ENCODE data around the gene RUNX1.

The RUNX1 gene

DNA sequence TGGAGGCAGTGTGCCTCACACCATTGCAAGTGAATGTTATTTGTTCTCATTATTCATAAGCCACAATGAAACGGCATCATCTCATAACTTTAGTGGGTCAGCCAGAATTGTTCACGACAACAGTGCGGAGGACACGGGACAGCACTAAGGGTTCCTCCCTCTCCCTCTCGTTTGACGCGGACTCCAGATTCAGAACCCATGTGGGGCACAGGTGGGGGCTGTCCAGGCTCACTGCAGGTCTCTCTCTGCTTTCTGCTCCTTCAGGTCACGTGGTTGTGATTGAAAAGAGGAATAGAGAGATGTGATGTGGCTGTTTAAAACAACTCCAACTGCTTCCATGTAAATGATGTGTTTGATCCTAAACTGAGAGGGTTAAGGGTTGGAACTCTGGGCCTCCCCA, 13.5 kb downstream of the RUNX1 start:
- no peak for FAIRE-seq

DNA sequence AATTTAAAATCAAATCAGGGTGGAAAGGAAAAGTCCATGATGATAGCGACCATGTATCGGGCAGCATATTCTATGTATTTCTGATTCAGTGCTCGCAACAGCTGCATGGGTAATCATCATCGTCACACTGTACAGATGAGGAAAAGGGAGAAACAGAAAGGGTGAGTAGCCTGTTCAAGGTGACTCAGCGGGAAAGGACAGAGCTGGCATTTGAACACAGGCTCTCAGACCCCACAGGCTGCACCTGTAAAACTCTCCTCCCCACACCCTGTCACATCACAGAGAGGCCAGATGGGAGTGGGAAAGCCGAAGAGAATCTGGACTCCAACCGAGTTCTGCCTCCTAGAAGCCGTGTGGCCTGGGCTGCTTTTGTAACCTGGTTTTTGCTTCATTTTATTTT, 14.0 kb downstream of the RUNX1 start:
- no peak for FAIRE-seq

DNA sequence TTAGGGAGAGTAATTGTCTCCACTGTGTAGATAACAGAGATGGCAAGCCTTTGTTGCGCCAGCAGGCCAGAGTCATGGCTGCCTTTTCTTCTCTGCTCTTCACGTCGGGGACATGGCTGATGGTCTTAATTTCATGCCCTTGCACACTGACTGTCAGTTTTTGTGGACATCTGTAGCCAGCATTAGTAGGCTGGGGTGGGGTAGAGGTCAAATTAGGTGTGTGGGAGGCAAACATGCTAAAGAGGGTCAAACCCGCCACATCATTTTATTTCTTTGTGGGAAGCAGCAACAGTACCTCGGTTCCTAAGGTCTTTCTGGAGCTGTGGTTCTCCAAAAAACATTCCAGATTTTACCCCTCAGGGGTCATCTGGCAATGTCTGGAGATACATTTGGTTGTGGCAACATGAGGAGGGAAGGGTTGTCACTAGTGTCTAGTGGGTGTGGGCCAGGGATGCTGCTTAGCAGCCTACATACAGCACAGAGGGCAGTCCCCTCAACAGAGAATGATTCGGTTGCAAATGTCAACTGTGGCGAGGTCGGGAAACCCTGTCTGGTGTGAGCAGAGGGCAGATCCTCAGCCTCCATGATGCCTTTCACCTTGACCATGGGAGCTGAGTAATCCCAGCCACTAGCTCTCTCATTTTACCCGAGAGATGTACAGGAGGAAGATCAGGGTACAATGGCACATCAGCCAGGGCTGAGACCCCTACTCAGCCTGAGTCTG, 14.7 kb downstream of the RUNX1 start:
- FAIRE-seq, result no peak

DNA sequence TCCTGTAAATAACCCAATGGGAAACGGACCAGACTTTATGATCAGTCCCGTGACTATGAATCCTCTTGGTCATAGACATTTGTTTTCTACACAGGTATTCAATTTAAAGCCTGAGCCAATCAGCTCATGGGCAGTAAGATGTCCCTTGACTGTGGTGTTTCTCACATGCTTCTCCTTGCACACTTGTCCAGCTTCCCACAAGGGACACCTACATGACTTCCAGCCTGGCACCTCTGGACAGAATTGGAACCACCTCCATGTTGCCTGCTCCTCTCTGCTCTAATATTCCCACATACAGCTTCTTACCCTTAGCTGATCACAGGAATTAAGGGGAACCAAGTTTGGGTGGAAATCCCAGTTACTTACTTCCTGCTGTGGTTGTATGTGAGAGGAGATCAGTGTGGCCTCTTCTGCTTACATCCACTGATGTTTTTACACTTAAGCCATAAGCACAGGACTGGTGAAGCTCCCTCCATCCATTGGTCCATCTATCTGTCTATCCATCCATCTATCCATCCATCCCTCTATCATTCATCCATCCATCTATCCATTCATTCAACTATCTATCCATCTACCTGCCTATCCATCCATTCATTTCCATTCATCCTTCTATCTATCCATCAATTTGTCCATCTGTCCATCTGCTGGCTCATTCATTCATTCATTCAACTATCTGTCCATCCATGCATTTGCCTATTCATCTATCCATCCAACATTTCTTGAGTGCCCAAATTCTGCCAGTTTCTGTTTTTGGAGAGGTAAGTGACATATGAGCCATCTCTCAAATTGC, 16.4 kb downstream of the RUNX1 start:
- FAIRE-seq, result no peak

DNA sequence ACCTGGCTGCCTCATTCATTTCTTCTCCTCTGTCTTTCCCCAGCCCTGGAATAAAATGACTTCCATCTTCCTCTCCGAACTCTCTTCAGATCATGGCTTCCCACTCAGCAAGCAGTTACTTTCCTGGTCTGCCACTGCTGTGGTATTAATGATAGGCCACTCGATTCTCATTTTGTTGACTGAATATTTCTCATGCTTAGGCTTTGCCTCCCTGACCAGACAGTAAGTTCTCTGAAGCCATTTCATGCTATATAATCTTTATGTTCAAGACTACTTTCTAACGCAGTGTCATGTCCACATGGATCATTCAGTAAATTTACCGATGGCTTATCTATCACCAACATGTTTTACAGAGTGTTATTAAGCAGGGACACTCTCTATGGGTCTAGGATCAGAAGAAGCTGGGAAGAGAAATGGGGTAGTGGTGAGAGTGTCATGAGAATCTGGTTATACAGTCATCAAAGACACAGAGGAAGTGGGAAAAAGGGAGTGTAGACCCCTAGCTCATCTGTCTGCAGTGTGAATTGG, 20.6 kb downstream of the RUNX1 start:
- no peak for FAIRE-seq

DNA sequence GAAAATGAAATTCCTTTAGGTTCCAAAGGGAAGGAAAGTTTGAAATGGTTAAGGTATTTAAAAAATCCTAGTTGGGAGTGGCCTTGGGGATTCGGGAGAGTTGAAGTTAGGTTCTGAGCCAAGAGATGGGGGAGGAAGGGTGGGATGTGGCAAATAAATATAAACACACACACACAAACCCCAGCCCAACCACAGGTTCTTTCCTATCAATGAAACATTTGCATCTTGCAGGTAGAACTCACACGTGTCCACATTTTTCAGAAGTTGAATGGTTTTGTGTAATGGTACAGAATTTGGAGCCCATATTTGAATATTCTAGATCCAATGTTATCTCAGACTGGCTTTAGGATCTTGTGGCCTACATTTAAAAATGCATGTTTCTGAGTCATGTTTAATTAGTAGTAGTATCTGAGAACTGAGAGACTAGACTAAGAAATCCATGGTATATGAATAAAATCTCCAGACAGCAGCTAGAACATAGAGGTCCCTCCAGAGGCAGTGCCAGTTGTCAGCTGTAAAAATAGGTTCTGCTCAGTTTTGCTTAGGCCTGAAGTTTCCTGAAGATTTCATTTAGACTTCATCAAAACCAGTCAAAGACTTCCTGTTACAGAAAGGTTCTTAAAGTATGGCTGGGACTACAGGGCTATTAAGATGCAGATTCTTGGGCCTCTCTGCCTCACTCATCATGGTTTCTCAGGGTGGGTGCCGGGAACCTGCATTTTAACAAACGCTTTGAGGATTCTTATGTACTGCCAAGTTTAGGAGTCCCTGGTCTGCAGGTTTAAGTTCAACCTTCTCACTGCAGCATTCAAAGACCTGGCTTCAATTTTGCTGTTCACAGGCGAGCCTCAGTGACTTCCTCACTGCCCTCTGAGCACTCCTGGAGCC, 21.3 kb downstream of the RUNX1 start:
- no peak for FAIRE-seq

DNA sequence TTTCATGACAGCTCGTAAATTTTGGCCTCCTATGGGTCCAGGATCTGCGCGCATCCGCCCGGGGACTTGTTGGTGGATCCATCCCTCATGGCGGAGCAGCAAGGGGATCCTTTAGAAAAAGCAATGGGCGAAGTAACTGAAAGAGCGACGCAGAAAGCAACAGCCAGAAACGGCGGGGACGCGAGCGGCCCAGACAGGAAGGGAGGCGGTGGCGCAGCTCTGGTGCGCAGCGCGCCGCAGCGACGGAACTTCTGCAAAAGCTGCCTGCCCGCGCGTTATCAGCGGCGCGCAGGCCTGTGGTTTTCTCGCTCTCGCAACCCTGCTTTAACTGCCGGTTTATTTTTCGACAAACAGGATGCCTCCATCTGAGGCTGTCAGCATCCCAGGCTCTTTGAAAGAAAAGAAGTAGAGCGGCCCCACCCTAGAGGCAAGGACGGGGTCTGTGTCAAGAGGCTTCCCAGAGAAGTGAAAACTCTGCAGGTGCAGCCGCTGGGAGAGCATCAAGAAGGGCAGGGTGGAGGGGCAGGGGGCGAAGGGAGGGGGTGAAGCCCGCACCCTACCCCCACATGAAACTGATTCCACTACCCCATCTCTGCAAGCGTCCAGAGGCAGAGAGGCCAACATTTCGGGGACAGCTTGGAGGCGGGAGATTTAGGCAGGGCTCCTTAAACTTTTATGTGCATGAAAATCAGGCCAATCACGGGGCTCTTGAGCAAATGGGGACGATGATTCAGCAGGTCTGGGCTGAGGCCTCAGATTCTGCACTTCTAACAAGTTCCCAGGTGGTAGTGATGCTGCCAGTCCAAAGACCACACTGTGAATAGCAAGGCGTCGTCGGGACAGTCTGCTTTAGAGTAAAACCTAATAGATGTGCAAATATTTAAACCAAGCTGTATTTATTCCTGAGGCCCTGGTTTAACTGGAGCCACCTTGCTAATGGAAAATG, 22.2 kb downstream of the RUNX1 start:
- FAIRE-seq, result no peak

DNA sequence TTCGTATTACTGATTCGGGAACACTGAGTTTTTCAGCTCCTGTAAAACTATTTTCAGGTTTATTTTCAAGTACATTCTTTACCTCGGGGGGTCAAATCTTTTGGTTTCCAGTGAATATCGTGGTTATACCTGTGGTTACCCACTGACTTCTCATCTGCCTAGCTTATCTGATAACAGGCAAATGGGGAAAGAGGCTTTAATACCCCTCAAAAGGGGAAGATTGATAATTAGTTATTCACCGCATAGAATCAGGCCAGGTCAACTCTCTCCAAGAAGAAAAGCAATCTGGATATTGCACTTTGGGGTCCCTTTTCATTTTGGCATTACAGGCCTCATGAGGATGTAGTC, 23.0 kb downstream of the RUNX1 start:
- FAIRE-seq, result no peak

DNA sequence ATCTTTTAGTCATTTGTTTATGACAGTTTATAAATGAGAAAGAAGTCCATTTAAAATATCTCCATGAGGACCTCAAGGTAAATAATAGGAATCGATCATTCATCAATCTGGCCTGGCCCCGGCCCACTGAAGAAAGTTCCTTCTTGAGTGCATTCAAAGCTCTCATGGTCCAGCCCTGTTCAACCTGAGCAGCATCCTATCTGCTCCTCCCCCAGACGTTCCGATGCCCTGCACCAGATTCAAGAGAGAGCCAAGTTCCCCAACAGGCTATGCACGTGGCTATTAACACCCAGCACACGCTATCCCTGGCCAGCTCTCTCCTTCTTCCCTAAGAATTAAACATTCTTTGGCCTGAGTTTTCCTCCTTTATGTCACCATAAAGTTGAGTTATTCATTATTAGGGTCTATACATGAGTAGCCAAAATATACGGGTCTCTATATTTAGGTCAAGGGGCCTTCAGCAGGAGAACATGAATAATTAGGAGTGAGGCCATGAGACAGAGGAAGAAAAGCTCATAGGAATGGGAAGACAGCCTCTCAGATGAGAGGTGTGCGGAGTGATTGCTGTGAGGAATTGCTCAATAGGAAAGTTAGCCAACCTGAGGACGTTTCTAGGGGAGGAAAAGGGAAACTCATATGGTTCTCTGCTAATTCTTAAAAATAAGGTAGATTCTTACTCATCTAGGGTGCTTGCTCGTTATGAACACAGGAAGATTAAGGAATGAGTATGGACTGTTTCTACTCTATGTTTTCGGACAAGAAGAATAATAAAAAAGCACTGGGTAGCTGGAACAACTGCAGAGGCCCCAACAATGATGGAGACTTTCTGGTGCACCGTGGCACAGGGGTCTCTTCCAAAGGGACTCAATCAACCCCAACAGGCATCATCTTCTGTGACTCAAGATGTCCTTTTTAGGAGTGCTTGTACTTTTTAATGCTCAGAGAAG, 23.6 kb downstream of the RUNX1 start:
- FAIRE-seq, result no peak

DNA sequence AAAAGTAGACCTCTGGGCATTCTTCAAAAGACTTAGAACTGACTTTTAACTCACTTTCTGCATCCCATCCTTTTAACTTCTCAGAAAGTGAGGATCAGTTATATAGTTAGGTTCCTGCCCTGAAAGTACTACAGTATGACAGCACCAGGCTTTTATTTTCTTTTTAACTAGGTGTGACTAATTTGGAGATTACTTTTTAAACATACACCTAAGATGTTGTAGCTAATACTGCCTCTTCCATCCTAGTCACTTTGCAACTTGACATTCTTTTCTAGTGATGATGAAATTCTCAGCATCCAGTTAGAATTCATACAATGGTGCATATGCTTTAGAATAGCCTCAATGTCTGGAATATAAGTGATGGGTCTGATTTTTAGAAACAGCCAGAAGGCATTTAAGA, 24.6 kb downstream of the RUNX1 start:
- FAIRE-seq, result no peak

DNA sequence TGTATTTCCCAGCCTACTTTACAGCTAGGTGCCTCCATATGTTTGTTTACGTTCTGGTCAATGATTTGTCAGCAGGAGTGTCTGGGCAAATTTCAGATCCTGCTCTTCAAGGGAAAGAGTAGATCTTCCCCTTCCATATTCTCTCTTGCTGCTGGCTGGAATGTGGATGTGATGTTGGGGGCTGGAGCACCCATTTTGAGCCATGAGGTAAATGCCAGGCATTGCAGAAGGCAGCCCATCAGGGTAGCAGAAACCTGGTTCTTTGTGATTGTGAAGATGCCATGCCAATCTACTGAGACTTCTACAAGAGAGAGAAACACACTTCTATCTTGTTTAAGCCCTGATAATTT, 25.1 kb downstream of the RUNX1 start:
- no peak for FAIRE-seq

DNA sequence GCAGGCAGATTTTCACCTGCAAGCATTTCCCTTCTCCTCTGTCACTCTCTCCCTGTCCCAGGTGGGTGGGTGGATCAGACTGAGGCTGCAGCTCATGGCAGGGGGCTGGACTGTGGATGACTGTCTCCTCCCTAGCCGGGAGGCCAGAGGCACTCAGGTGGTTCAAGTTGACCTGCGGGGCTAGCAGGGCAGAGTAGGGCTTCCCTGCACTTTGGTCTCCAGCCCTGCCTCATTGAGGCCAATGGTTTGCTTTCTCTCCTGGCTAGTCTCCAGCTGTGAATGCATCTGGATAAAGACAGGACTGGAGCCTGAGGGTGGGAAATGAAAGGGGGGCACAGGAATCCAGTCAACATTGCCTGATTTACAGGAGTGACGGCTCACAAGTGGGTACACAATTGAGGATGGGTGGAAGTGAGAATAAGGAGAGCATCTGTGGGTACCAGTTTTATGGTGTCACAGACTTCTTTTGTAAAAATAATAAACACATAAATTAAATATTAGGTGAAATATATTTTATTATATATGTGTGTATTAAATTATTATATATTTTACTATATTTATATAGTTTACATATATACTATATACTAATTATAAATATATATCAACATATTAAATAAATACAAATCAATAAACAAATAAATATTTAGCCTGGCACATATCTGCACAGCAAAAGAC, 25.6 kb downstream of the RUNX1 start:
- FAIRE-seq, result peak; percentile 67

DNA sequence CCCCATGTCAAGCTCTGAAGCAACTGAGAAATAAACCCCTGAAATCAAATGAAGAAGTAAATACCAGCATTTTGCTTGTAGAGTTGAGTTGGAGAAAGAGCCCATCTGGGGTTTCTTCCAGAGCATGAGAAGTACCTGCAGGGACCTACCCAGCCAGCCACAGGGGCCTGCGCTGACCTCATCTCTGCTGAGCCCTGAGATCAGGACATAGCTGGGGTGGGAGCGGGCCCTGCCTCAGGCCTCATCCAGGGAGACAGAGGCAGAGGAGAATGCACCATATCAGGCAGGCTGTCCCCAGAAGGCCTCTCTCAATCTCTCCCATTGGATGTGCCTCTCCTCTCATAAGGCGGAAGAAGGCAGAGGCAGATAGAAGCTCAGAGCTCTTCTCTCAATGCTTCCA, 27.6 kb downstream of the RUNX1 start:
- FAIRE-seq, result no peak

DNA sequence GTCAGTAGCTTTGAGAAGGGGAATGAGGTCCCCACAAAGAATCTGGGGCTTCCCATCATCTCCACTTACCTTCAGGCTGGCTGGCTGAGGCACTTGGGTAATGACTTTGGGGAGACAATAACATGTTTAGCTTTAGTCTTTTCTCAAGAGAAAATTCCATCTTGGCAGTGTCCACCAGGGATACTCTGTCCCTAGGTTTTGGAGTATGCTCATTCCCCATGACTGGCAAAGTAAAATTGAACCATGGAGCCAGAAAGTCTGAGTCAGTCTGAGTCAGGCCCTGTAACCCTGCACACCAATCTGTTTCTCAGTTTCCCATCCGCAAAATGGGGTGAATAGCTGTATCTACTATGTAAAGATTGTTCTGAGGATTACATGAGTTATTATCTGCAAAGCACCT, 28.2 kb downstream of the RUNX1 start:
- no peak for FAIRE-seq

DNA sequence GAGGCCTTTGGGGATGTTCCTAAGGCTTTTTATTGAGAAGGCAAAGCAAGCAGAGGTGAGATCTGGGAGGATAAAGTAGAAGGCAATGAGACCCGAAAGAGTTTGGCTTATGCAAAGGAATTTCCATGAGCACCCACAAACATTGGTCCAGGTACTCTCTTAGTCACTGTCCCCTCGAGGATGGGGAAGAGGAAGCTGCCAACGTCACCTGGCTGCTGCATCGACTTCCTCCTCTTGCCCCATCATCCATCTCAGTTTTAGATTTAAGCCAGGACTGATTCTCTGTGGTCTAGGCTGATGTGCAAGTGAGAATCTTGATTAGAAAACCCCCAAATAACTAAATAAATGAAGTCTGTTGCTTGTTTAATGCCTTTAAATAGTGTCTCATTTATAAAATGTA, 28.7 kb downstream of the RUNX1 start:
- FAIRE-seq, result no peak

DNA sequence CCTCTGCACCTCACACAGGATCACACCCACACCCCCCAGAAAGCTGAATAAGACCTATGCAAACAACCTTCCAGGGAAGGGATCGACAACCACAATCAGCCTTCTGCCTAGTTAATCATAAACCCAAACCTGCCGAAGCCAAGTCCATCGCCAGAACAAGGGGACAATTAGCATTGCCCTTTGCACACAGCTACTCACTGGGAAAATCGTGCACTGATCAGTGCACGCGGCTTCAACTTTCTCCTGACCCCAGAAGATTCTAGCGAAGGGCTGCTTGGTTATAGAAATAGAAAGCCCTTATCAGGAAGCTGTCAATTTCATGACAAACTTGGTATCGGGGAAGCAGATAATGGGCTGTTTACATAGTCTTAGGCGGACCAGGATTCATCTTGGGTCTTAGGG, 29.5 kb downstream of the RUNX1 start:
- FAIRE-seq, result no peak

DNA sequence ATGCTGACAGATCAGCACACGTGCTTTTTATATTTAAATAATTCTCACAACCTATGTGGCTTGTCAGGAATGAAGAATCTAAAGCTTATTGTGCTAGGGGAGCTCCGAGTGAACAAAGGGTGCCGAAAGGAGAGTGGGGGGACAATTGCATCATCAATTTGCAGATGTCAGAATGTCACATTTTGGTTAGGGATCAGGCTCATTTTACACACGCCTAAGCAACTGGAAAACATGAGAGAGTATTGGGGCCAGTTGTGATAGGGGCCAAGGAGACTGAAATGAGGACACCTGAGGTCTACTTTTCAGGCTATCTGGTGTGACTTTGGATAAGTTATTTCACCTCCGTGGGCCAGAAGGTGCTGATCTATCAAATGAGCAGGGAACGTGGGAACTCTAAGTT, 31.8 kb downstream of the RUNX1 start:
- no peak for FAIRE-seq

DNA sequence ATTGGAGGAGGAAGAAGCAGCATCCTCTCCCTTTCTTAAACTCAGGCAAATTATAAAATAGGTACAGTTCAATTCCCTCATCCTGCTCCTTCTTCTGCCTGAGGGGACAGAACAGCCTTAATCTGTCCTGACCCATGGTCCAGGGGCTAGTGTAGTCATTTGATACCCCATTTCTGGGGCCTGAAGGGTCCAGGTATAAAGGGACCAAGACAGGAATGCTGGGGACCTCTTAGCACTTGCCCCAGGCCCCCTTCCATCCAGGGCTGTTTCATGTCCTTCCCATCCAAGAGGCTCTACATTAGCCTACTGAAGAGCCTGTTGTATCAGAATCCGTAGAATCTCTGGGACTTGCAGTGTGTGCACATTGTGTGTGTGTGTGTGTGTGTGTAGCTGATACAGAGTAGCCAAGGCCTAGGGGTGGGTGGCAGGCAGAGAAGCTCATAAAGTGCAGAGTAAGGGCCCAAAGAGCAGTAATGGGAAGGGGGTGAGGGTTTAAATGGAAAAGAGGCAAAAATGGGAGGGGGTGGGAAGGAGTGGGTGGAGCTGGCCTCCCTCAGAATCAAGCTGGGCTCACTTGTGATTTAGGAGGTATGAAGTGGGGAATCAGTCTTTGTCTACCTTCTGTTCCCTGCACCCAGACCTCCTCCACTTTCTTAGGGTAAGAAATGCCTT, 32.4 kb downstream of the RUNX1 start:
- no peak for FAIRE-seq

DNA sequence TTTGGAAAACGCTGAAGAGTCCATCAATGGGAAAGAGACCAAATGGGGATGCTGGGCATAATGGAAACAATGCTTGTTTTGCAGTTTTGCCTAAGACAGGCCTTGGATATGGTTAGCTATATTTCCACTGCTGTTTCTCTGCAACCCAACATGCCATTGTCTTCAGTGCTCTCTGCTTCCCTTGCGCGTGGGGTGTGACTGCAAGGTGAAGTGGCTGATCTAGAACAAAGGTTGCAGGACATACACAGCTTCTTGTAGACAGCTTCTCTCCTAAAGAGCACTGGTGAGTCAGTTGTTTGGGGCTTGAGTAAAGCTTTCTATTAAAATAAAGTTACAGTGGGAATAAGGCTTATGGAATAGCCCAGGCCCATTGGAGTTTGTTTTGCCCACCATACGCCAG, 33.0 kb downstream of the RUNX1 start:
- FAIRE-seq, result no peak

DNA sequence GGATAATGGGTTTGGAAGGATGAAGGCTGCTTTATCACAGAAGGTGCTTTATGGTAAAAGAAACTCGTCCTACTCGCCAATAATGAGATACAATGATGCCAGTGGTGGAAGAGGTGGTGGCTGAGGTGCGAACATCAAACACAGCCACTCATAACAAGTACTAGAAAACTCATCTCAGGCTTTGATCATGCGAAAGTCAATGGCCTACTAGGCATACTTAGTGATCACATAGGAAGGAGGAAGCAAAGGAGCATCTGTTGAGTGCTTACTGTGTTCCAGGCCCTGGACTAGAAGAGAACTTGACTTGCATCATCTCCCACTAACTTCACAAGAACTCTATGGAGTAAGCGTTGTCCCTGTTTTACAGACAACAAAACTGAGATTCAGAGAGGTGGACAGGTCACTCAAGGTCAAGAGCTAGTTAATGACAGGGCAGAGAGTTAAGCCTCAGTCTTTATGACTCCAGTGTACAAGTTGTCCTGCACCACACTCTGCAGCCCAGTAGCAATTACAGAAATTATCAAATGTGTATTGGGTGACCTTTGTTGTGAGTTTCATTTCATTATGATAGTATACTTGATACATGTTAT, 33.6 kb downstream of the RUNX1 start:
- no peak for FAIRE-seq

All from G401.6 (cell line).